CD4-positive, alpha-beta T cell (primary cell): ENCODE measurements around the gene ZSWIM1. TPM values are rescaled to one million over a fixed set of nuclear protein-coding genes. Genes with fewer than 3 reads are reported as not detected.

ENCODE experiments used
- ATAC-seq: fragments of 200-7000 bp; cut with Tn5 transposase; one replicate; pipeline ENCODE4 v1.10.0; 2022; ENCODE audit warnings: mild to moderate bottlenecking; ENCODE audit not compliant: poor library complexity
- CTCF ChIA-PET: fragments of 350-600 bp; sonication (Branson Sonifier 250); formaldehyde crosslinking; loops from one replicate; lab custom pipeline; 2021; ENCODE audit warnings: antibody characterized with exemption, inconsistent platforms; lab: Charles Lee
- POLR2A ChIA-PET: fragments of 350-600 bp; sonication (Branson Sonifier 250); formaldehyde crosslinking; loops from one replicate; lab custom pipeline; 2021; ENCODE audit warnings: antibody characterized with exemption, inconsistent platforms; lab: Charles Lee
- DNase-seq, 14 experiments: peaks; one replicate each; pipeline ENCODE4 v3.0.0-alpha.2; 2013 to 2020; ENCODE audit warnings: mixed read lengths in 2 of 14
- H3K27ac ChIP-seq, 2 donors: one replicate each; pipeline versions ENCODE4 v1.5.1 to v1.7.0; 2013; ENCODE audit warnings: low read length in 2 of 2, low read depth in 1 of 2, mild to moderate bottlenecking in 1 of 2
- H3K27me3 ChIP-seq, 2 experiments: 1 replicate in 1 of 2; 2 replicates in 1 of 2; pipeline versions ENCODE4 v1.6.1 to v1.7.0; 2013; ENCODE audit warnings: low read length in 2 of 2, control low read depth in 1 of 2, mild to moderate bottlenecking in 1 of 2, moderate library complexity in 1 of 2; ENCODE audit not compliant: insufficient read depth in 2 of 2, control insufficient read depth in 1 of 2
- H3K36me3 ChIP-seq: one replicate; pipeline ENCODE4 v1.6.1; 2013; ENCODE audit warnings: low read length, control low read depth; ENCODE audit not compliant: insufficient read depth
- H3K4me1 ChIP-seq: one replicate; pipeline ENCODE4 v1.6.1; 2013; ENCODE audit warnings: low read length, control low read depth; ENCODE audit not compliant: insufficient read depth
- H3K4me3 ChIP-seq: one replicate; pipeline ENCODE4 v1.5.1; 2013; ENCODE audit warnings: mild to moderate bottlenecking, low read length, moderate library complexity
- H3K9me3 ChIP-seq, 2 experiments: 1 replicate in 1 of 2; 2 replicates in 1 of 2; pipeline versions ENCODE4 v1.6.1 to v1.7.0; 2013; ENCODE audit warnings: low read length in 2 of 2, mild to moderate bottlenecking in 2 of 2, control low read depth in 1 of 2, moderate library complexity in 1 of 2; ENCODE audit not compliant: control insufficient read depth in 1 of 2, insufficient read depth in 1 of 2
- H3K27ac Mint-ChIP-seq: one replicate; pipeline ENCODE4 v1.8.0; 2020; ENCODE audit warnings: mixed read lengths
- H3K27me3 Mint-ChIP-seq: one replicate; pipeline ENCODE4 v1.8.0; 2021; ENCODE audit warnings: mixed read lengths
- H3K36me3 Mint-ChIP-seq: one replicate; pipeline ENCODE4 v1.8.0; 2021; ENCODE audit warnings: low read depth, mixed read lengths
- H3K4me1 Mint-ChIP-seq: one replicate; pipeline ENCODE4 v1.8.0; 2021; ENCODE audit warnings: low read depth, mixed read lengths
- H3K4me3 Mint-ChIP-seq: one replicate; pipeline ENCODE4 v1.8.0; 2020; ENCODE audit warnings: mild to moderate bottlenecking, mixed read lengths
- H3K9me3 Mint-ChIP-seq: one replicate; pipeline ENCODE4 v1.8.0; 2020; ENCODE audit warnings: mixed read lengths
- CTCF ChIP-seq: fragments of 200-600 bp; IDR thresholded peaks from one replicate; pipeline ENCODE4 v1.8.0; 2022; ENCODE audit warnings: antibody characterized with exemption, mild to moderate bottlenecking
- intact Hi-C, 2 experiments: fragments of 100-400 bp; cut with DNase I in 1 of 2; cut with micrococcal nuclease in 1 of 2; formaldehyde crosslinking; loops; one replicate each; pipeline versions ENCODE4 v1.15.1 to v1.9.0; 2023 to 2025; cut with DNase I, micrococcal nuclease
- total RNA-seq, 174 experiments: library from RNA in 2 of 174; stranded (reverse) in 2 of 174; gene quantifications; one replicate each; pipeline ENCODE4 v1.2.3 and lab custom pipeline; 2021 to 2026

Gene ZSWIM1
- total RNA-seq, 2 experiments from 2014 or later = 9.3 to 10.7 TPM

DNA sequence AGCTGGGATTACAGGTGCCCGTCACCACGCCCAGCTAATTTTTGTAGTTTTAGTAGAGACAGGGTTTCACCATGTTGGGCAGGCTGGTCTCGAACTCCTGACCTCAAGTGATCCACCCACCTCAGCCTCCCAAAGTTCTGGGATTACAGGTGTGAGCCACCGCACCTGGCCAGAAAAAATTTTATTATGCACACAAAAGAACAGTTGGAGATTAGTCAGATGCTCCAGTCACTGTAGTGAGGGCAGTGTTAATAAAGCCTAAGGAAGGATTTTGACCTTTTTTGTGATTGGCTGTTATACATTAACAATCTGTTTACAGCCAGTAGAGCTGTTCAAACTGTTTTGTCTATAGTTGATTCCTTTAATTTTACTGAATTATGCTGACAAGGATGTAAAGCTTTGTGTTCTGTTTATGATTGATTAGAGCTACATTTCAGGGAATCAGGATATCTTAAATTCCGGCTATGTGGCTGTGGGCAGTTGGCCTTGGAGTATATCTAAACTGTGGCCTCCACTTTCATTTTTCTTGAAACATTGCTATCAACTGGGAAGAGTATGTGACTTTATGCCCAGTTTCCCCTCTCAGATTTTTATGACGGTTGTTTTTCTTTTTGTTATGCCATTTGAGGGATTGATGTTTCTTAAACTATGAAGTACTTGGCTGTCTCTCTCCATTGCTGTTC is 13.8 kb upstream of the ZSWIM1 start:
- DNase-seq = no peak
- peaks cover 2% of the 10 kb centered on the region for H3K36me3 ChIP-seq
- intact Hi-C loops = no loop called here
- TF ChIP-seq CTCF = no peak
- no peak for ATAC-seq
- no peaks in the 10 kb centered on the region for H3K4me1 ChIP-seq
- no peak overlapping the region for H3K27ac ChIP-seq
- no peak overlapping the region for H3K27ac Mint-ChIP-seq
- no peaks in the 10 kb centered on the region for H3K9me3 Mint-ChIP-seq
- H3K27me3 Mint-ChIP-seq = no peaks in the 10 kb centered on the region
- H3K4me3 Mint-ChIP-seq = no peak overlapping the region
- no peak overlapping the region for H3K4me3 ChIP-seq
- ChIA-PET POLR2A (no interaction called here), CTCF (no interaction called here)
- no peaks in the 10 kb centered on the region for H3K4me1 Mint-ChIP-seq
- H3K27me3 ChIP-seq = no peaks in the 10 kb centered on the region
- no peaks in the 10 kb centered on the region for H3K36me3 Mint-ChIP-seq
- H3K9me3 ChIP-seq = no peaks in the 10 kb centered on the region

DNA sequence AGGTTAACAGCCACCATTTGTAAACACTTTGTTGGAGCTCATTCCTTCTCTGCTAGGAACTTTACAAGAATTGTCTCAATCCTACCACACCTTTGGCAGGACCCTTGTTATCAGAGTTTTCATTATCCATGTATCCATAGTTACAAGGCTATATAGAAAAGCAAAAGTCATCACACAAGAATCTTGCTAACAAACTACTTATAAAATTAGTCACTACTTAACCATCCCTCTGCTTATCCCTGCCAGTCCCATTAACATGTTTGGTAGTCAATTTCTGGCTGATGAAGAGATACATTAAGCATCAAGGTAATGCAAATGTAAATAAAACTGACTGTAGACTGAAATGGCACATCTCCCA is 13.2 kb upstream of the ZSWIM1 start:
- Mint-ChIP-seq H3K27me3 (no peaks in the 10 kb centered on the region), H3K36me3 (no peaks in the 10 kb centered on the region), H3K9me3 (no peaks in the 10 kb centered on the region), H3K4me1 (no peaks in the 10 kb centered on the region), H3K4me3 (no peak overlapping the region), H3K27ac (no peak overlapping the region)
- no peaks in the 10 kb centered on the region for H3K36me3 ChIP-seq
- H3K27ac ChIP-seq = no peak overlapping the region
- ChIA-PET CTCF (no interaction called here), POLR2A (no interaction called here)
- no peaks in the 10 kb centered on the region for H3K27me3 ChIP-seq
- H3K4me3 ChIP-seq = no peak overlapping the region
- no peaks in the 10 kb centered on the region for H3K4me1 ChIP-seq
- TF ChIP-seq CTCF = no peak
- intact Hi-C loops = no loop called here
- ATAC-seq (no peak), DNase-seq (no peak)
- H3K9me3 ChIP-seq = no peaks in the 10 kb centered on the region

DNA sequence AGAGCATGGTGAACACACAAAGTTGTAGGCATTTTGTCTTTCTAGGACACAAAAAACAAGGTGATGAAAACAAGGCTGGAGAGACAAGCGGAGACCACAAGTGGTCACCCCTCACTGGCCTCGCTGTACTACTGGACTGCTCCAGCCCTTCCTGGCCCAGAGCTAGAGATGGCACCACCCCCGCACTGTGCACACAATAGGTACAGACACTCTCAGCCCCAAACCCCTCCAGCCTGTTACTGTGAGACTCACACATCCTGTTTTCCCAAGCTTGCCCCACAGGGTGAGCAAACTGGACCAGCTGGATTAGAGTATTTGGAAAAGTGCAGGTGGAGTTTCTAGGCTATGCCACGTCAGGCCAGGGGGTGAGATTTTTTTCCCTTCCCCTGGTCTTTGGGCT is 8.4 kb upstream of the ZSWIM1 start:
- H3K36me3 Mint-ChIP-seq = peaks cover 7% of the 10 kb centered on the region
- POLR2A ChIA-PET = no interaction called here
- no peak for DNase-seq

More for the DNA sequence above, 8.4 kb upstream of the ZSWIM1 start:
- Mint-ChIP-seq H3K4me1 (no peaks in the 10 kb centered on the region), H3K27me3 (no peaks in the 10 kb centered on the region), H3K4me3 (no peak overlapping the region), H3K9me3 (no peaks in the 10 kb centered on the region), H3K27ac (no peak overlapping the region)
- H3K4me1 ChIP-seq = no peaks in the 10 kb centered on the region
- peaks cover 6% of the 10 kb centered on the region for H3K36me3 ChIP-seq
- H3K9me3 ChIP-seq = no peaks in the 10 kb centered on the region
- no peak overlapping the region for H3K4me3 ChIP-seq
- CTCF ChIA-PET = no interaction called here
- no peaks in the 10 kb centered on the region for H3K27me3 ChIP-seq
- no peak for TF ChIP-seq CTCF
- no peak overlapping the region for H3K27ac ChIP-seq
- intact Hi-C loops = no loop called here
- ATAC-seq = no peak
